IMR-90 (cell line): ENCODE measurements around the gene UBL4B. TPM values are rescaled to one million over a fixed set of nuclear protein-coding genes. Genes with fewer than 3 reads are reported as not detected.

Source experiments
- ATAC-seq: fragments of 200-7000 bp; cut with Tn5 transposase; 2 replicates; pipeline ENCODE4 v1.9.1; 2020; ENCODE audit warnings: low read depth, mild to moderate bottlenecking, moderate library complexity
- BruUV-seq: library from RNA; stranded (reverse); fragments of 400-500 nt; replicated peaks from 2 replicates; lab custom pipeline; 2021; lab: Mats Ljungman, UMichigan
- CTCF ChIA-PET: fragments of 300-600 bp; formaldehyde crosslinking; extraction: SDS; loops from one replicate; lab custom pipeline; 2021; ENCODE audit warnings: antibody characterized with exemption; lab: Yijun Ruan, JAX
- POLR2A ChIA-PET: fragments of 300-600 bp; sonication (Branson Sonifier 250); formaldehyde crosslinking; loops from one replicate; lab custom pipeline; 2022; ENCODE audit warnings: antibody characterized with exemption; ENCODE audit not compliant: unreplicated experiment; lab: Charles Lee
- DNase-seq: peaks from one replicate; pipeline ENCODE4 v3.0.0; 2013
- H2AFZ ChIP-seq: replicated peaks from 2 replicates; pipeline ENCODE3; 2013; ENCODE audit warnings: low read length, mild to moderate bottlenecking; ENCODE audit not compliant: poor library complexity
- H2AK5ac ChIP-seq: 2 replicates; pipeline ENCODE4 v1.6.1; 2013; ENCODE audit warnings: low read depth, low read length, inconsistent platforms
- H2AK9ac ChIP-seq: replicated peaks from 2 replicates; pipeline ENCODE3; 2013; ENCODE audit warnings: mild to moderate bottlenecking, low read depth, low read length, moderate library complexity; ENCODE audit not compliant: poor library complexity
- H2BK120ac ChIP-seq: 2 replicates; pipeline ENCODE4 v1.6.1; 2013; ENCODE audit warnings: low read depth, low read length, inconsistent platforms
- H2BK15ac ChIP-seq: 3 replicates; pipeline ENCODE4 v1.6.1; 2013; ENCODE audit warnings: low read depth, low read length, inconsistent platforms
- H2BK20ac ChIP-seq: 2 replicates; pipeline ENCODE4 v1.6.1; 2013; ENCODE audit warnings: low read depth, mild to moderate bottlenecking, inconsistent platforms, low read length, moderate library complexity
- H2BK5ac ChIP-seq: 2 replicates; pipeline ENCODE4 v1.6.1; 2013; ENCODE audit warnings: mild to moderate bottlenecking, low read depth, low read length, inconsistent platforms; ENCODE audit not compliant: poor library complexity, severe bottlenecking
- H3K14ac ChIP-seq: replicated peaks from 2 replicates; pipeline ENCODE4 v1.6.1; 2013; ENCODE audit warnings: low read depth, low read length, inconsistent platforms
- H3K18ac ChIP-seq: 2 replicates; pipeline ENCODE4 v1.6.1; 2013; ENCODE audit warnings: low read depth, low read length, control low read depth
- H3K23ac ChIP-seq: 2 replicates; pipeline ENCODE4 v1.6.1; 2013; ENCODE audit warnings: low read depth, low read length, inconsistent platforms
- H3K27ac ChIP-seq: 2 replicates; pipeline ENCODE4 v1.5.1; 2013; ENCODE audit warnings: mild to moderate bottlenecking, control low read depth, low read length; ENCODE audit not compliant: insufficient read depth
- H3K27me3 ChIP-seq: 2 replicates; pipeline ENCODE4 v1.6.1; 2013; ENCODE audit warnings: low read length; ENCODE audit not compliant: control insufficient read depth, insufficient read depth
- H3K36me3 ChIP-seq: 2 replicates; pipeline ENCODE4 v1.6.1; 2013; ENCODE audit warnings: low read length, mixed read lengths; ENCODE audit not compliant: control insufficient read depth, insufficient read depth
- H3K4ac ChIP-seq: 2 replicates; pipeline ENCODE4 v1.6.1; 2013; ENCODE audit warnings: low read depth, low read length, inconsistent platforms
- H3K4me1 ChIP-seq: 2 replicates; pipeline ENCODE4 v1.6.1; 2013; ENCODE audit warnings: low read length, mixed read lengths; ENCODE audit not compliant: control insufficient read depth, insufficient read depth
- H3K4me2 ChIP-seq: 2 replicates; pipeline ENCODE4 v1.6.1; 2013; ENCODE audit warnings: low read depth, mild to moderate bottlenecking, control low read depth, low read length, moderate library complexity
- H3K4me3 ChIP-seq: 2 replicates; pipeline ENCODE4 v1.5.1; 2013; ENCODE audit warnings: low read depth, mild to moderate bottlenecking, control low read depth, low read length, moderate library complexity; ENCODE audit not compliant: insufficient read depth
- H3K56ac ChIP-seq: 2 replicates; pipeline ENCODE4 v1.6.1; 2013; ENCODE audit warnings: low read length, inconsistent platforms; ENCODE audit not compliant: insufficient read depth; ENCODE audit errors: extremely low read depth
- H3K79me1 ChIP-seq, 2 experiments: 2 replicates each; pipeline ENCODE4 v1.6.1; 2013; ENCODE audit warnings: low read length in 2 of 2, inconsistent platforms in 1 of 2, low read depth in 1 of 2
- H3K9ac ChIP-seq: 2 replicates; pipeline ENCODE4 v1.6.1; 2013; ENCODE audit warnings: low read depth, low read length, control low read depth
- H3K9me1 ChIP-seq: 2 replicates; pipeline ENCODE4 v1.6.1; 2013; ENCODE audit warnings: low read length, inconsistent platforms; ENCODE audit not compliant: insufficient read depth
- H3K9me3 ChIP-seq: 2 replicates; pipeline ENCODE4 v1.6.1; 2013; ENCODE audit warnings: low read length; ENCODE audit not compliant: control insufficient read depth, insufficient read depth
- H4K20me1 ChIP-seq: 2 replicates; pipeline ENCODE4 v1.6.1; 2013; ENCODE audit warnings: low read length, inconsistent platforms; ENCODE audit not compliant: insufficient read depth
- H4K5ac ChIP-seq: 2 replicates; pipeline ENCODE4 v1.6.1; 2013; ENCODE audit warnings: mild to moderate bottlenecking, low read depth, low read length, control low read depth
- H4K8ac ChIP-seq, 2 experiments: 2 replicates each; pipeline ENCODE4 v1.6.1; 2013; ENCODE audit warnings: low read depth in 2 of 2, low read length in 2 of 2, control low read depth in 1 of 2, inconsistent platforms in 1 of 2
- H4K91ac ChIP-seq: 2 replicates; pipeline ENCODE4 v1.6.1; 2013; ENCODE audit warnings: low read depth, low read length, inconsistent platforms; ENCODE audit not compliant: insufficient read depth
- CHD1 ChIP-seq: IDR thresholded peaks from 2 replicates; pipeline ENCODE4 v1.6.1; 2012; ENCODE audit warnings: low read depth, low read length, improper control_type of control experiment
- SMC3 ChIP-seq: fragments of 150-350 bp; IDR thresholded peaks from 2 replicates; pipeline ENCODE4 v1.6.1; 2016; ENCODE audit warnings: low read depth, mild to moderate bottlenecking, antibody characterized with exemption, low read length, moderate library complexity
- WGBS, 2 experiments: methylation state at CpG; one replicate each; pipeline versions ENCODE4 v1.1.5 to v1.1.7; 2013; ENCODE audit warnings: missing lambda C conversion rate in 2 of 2; ENCODE audit not compliant: insufficient read length in 1 of 2; ENCODE audit errors: extremely low coverage in 2 of 2; 5-methylcytosine and 5-hydroxymethylcytosine counted together
- dilution Hi-C: fragments of 300-500 bp; cut with HindIII; formaldehyde crosslinking; loops from one replicate; pipeline ENCODE4 v1.14.3; 2018; ENCODE audit warnings: low sequenced_read_pairs; ENCODE audit not compliant: unreplicated experiment
- in situ Hi-C: fragments of 300-500 bp; cut with MboI; formaldehyde crosslinking; loops from 3 replicates; pipeline ENCODE4 v1.14.3; 2019; ENCODE audit warnings: low sequenced_read_pairs, inconsistent platforms, mixed read lengths
- intact Hi-C: fragments of 100-400 bp; cut with micrococcal nuclease; formaldehyde crosslinking; loops from 2 replicates; pipeline ENCODE4 v1.10.0; 2022
- polyA plus RNA-seq, 3 experiments: library from polyadenylated mRNA; depleted of rRNA; stranded (reverse); fragments of >200 nt; gene quantifications; 2 replicates each; pipeline ENCODE4 v1.2.3, GENCODE V29; 2012; ENCODE audit warnings: low replicate concordance in 1 of 3
- total RNA-seq: library from RNA; depleted of rRNA; stranded (reverse); fragments of >200 nt; gene quantifications from 2 replicates; pipeline ENCODE4 v1.2.3, GENCODE V29; 2012
- TF ChIP-seq, protein P1 (sequence below): fragments of 150-350 bp; IDR thresholded peaks from 2 replicates; pipeline ENCODE4 v1.6.1; 2016; ENCODE audit warnings: low read depth, mild to moderate bottlenecking, low read length, moderate library complexity, borderline replicate concordance
- TF ChIP-seq, protein P2 (sequence below): fragments of 150-350 bp; IDR thresholded peaks from 2 replicates; pipeline ENCODE4 v1.6.1; 2017; ENCODE audit warnings: mild to moderate bottlenecking, antibody characterized with exemption, low read length, low read depth

Gene UBL4B
- total and polyA plus RNA-seq, 2 of the 4 experiments (the other 2 are of a cell fraction) = not detected

DNA sequence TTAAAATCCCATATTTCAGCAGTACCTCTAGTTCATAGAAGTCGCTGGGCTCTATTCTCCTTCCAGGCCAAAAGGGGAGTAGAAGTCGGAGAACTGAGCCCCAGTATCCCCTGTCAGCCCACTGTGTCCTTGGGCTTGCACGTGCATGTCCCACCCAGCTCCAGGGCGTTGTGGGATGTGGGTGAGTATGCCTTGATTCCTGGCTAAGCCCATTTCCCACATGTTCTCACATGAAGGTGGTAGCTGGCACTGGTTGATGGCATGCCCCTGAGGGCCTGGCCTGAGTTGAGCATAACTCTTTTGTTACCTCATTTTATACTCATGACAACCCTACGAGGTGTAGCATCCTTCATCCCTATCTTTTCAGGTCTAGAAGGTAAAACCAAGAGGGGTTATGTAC, 46.0 kb downstream of the UBL4B start:
- no peaks in the 10 kb centered on the region for H3K79me1 ChIP-seq
- TF ChIP-seq, protein P1, sequence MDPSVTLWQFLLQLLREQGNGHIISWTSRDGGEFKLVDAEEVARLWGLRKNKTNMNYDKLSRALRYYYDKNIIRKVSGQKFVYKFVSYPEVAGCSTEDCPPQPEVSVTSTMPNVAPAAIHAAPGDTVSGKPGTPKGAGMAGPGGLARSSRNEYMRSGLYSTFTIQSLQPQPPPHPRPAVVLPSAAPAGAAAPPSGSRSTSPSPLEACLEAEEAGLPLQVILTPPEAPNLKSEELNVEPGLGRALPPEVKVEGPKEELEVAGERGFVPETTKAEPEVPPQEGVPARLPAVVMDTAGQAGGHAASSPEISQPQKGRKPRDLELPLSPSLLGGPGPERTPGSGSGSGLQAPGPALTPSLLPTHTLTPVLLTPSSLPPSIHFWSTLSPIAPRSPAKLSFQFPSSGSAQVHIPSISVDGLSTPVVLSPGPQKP = no peak
- TF ChIP-seq CHD1 (no peak), SMC3 (no peak)
- TF ChIP-seq, protein P2, sequence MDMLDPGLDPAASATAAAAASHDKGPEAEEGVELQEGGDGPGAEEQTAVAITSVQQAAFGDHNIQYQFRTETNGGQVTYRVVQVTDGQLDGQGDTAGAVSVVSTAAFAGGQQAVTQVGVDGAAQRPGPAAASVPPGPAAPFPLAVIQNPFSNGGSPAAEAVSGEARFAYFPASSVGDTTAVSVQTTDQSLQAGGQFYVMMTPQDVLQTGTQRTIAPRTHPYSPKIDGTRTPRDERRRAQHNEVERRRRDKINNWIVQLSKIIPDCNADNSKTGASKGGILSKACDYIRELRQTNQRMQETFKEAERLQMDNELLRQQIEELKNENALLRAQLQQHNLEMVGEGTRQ = no peak
- no peak overlapping the region for H2AK9ac ChIP-seq
- in situ Hi-C loops (no loop called here), intact Hi-C loops (no loop called here), dilution Hi-C loops (no loop called here)
- DNase-seq (no peak), ATAC-seq (no peak)
- H3K36me3 ChIP-seq = no peaks in the 10 kb centered on the region
- ChIA-PET POLR2A (no interaction called here), CTCF (no interaction called here)
- WGBS, 2 experiments = no CpG with 5 or more reads among the region's 5 CpGs
- H4K91ac ChIP-seq = no peak overlapping the region
- H3K27ac ChIP-seq = no peak overlapping the region
- no peak overlapping the region for H3K23ac ChIP-seq
- no peak overlapping the region for H3K56ac ChIP-seq
- BruUV-seq = no TSS peak
- no peaks in the 10 kb centered on the region for H3K4me1 ChIP-seq
- H3K9ac ChIP-seq = no peak overlapping the region
- no peak overlapping the region for H2BK5ac ChIP-seq
- H2BK20ac ChIP-seq = no peak overlapping the region
- no peak overlapping the region for H2BK15ac ChIP-seq
- H3K9me1 ChIP-seq = no peaks in the 10 kb centered on the region
- no peak overlapping the region for H4K5ac ChIP-seq
- H4K20me1 ChIP-seq = no peaks in the 10 kb centered on the region
- H3K4me3 ChIP-seq = no peak overlapping the region
- no peak overlapping the region for H2AFZ ChIP-seq
- no peaks in the 10 kb centered on the region for H3K9me3 ChIP-seq
- no peak overlapping the region for H2BK120ac ChIP-seq
- H3K14ac ChIP-seq = no peak overlapping the region
- no peak overlapping the region for H3K4ac ChIP-seq
- H2AK5ac ChIP-seq = no peak overlapping the region
- no peak overlapping the region for H3K18ac ChIP-seq
- peaks cover 11% of the 10 kb centered on the region for H3K27me3 ChIP-seq
- H4K8ac ChIP-seq = no peak overlapping the region
- no peak overlapping the region for H3K4me2 ChIP-seq
